Measurements from ENCODE around the gene MYEOV.

Gene MYEOV

GRCh38 chr11:69317401-69318092 is 23.6 kb downstream of the MYEOV start:
- Histone ChIP-seq H3K9me3 (ENCODE audit: insufficient read depth, low read depth, low read length) (no peaks in the 10 kb centered on the region), H3K9ac (ENCODE audit: low read depth, low read length) (no peak overlapping the region), H3K4me1 (ENCODE audit: insufficient read depth, low read length) (no peaks in the 10 kb centered on the region), H3K27ac (ENCODE audit: low read length) (no peak overlapping the region), H3K36me3 (ENCODE audit: insufficient read depth, low read depth, low read length) (no peaks in the 10 kb centered on the region), H3K27me3 (ENCODE audit: insufficient read depth, low read length) (no peaks in the 10 kb centered on the region), H3K4me3 (ENCODE audit: low read length) (no peak overlapping the region)

GRCh38 chr11:69318093-69318420 is 24.1 kb downstream of the MYEOV start:
- Histone ChIP-seq H3K9me3 (ENCODE audit: insufficient read depth, low read depth, low read length) (peaks cover 4% of the 10 kb centered on the region; the same call in 1 of the 2 replicates), H3K4me1 (ENCODE audit: insufficient read depth, low read length) (no peaks in the 10 kb centered on the region)

GRCh38 chr11:69319255-69320106 is 25.5 kb downstream of the MYEOV start:
- Histone ChIP-seq H3K9me3 (ENCODE audit: insufficient read depth, low read depth, low read length) (peaks cover 8% of the 10 kb centered on the region), H3K4me3 (ENCODE audit: low read length) (no peak overlapping the region), H3K27me3 (ENCODE audit: insufficient read depth, low read length) (no peaks in the 10 kb centered on the region), H3K9ac (ENCODE audit: low read depth, low read length) (no peak overlapping the region), H3K4me1 (ENCODE audit: insufficient read depth, low read length) (no peaks in the 10 kb centered on the region), H3K27ac (ENCODE audit: low read length) (no peak overlapping the region), H3K36me3 (ENCODE audit: insufficient read depth, low read depth, low read length) (no peaks in the 10 kb centered on the region)

More at GRCh38 chr11:69318093-69318420, 24.1 kb downstream of the MYEOV start:
- Histone ChIP-seq H3K4me3 (ENCODE audit: low read length) (no peak overlapping the region), H3K27me3 (ENCODE audit: insufficient read depth, low read length) (no peaks in the 10 kb centered on the region), H3K9ac (ENCODE audit: low read depth, low read length) (no peak overlapping the region), H3K36me3 (ENCODE audit: insufficient read depth, low read depth, low read length) (no peaks in the 10 kb centered on the region), H3K27ac (ENCODE audit: low read length) (no peak overlapping the region)

- Histone ChIP-seq H3K4me1 (ENCODE audit: insufficient read depth, low read length) (no peaks in the 10 kb centered on the region), H3K36me3 (ENCODE audit: insufficient read depth, low read depth, low read length) (no peaks in the 10 kb centered on the region), H3K9me3 (ENCODE audit: insufficient read depth, low read depth, low read length) (peaks cover 8% of the 10 kb centered on the region), H3K27me3 (ENCODE audit: insufficient read depth, low read length) (no peaks in the 10 kb centered on the region), H3K4me3 (ENCODE audit: low read length) (no peak overlapping the region), H3K9ac (ENCODE audit: low read depth, low read length) (no peak overlapping the region), H3K27ac (ENCODE audit: low read length) (no peak overlapping the region)
These were observed 26.4 kb downstream of the MYEOV start for GRCh38 chr11:69320326-69320725.

GRCh38 chr11:69320756-69321741 is 27.1 kb downstream of the MYEOV start:
- no peak overlapping the region for H3K9ac ChIP-seq (ENCODE audit: low read depth, low read length)
- H3K4me1 ChIP-seq (ENCODE audit: insufficient read depth, low read length) = no peaks in the 10 kb centered on the region
- H3K4me3 ChIP-seq (ENCODE audit: low read length) = no peak overlapping the region

GRCh38 chr11:69321877-69322361 is 28.0 kb downstream of the MYEOV start:
- Histone ChIP-seq H3K4me1 (ENCODE audit: insufficient read depth, low read length) (no peaks in the 10 kb centered on the region), H3K4me3 (ENCODE audit: low read length) (no peak overlapping the region), H3K9ac (ENCODE audit: low read depth, low read length) (no peak overlapping the region), H3K9me3 (ENCODE audit: insufficient read depth, low read depth, low read length) (peaks cover 8% of the 10 kb centered on the region), H3K36me3 (ENCODE audit: insufficient read depth, low read depth, low read length) (no peaks in the 10 kb centered on the region), H3K27ac (ENCODE audit: low read length) (no peak overlapping the region), H3K27me3 (ENCODE audit: insufficient read depth, low read length) (no peaks in the 10 kb centered on the region)

More at GRCh38 chr11:69320756-69321741, 27.1 kb downstream of the MYEOV start:
- no peak overlapping the region for H3K27ac ChIP-seq (ENCODE audit: low read length)
- no peaks in the 10 kb centered on the region for H3K27me3 ChIP-seq (ENCODE audit: insufficient read depth, low read length)
- H3K36me3 ChIP-seq (ENCODE audit: insufficient read depth, low read depth, low read length) = no peaks in the 10 kb centered on the region
- H3K9me3 ChIP-seq (ENCODE audit: insufficient read depth, low read depth, low read length) = peaks cover 8% of the 10 kb centered on the region

- H3K36me3 ChIP-seq (ENCODE audit: insufficient read depth, low read depth, low read length) = no peaks in the 10 kb centered on the region
- no peak overlapping the region for H3K4me3 ChIP-seq (ENCODE audit: low read length)
- H3K4me1 ChIP-seq (ENCODE audit: insufficient read depth, low read length) = 0 out of 2 replicates have a peak, but pooled peaks cover 2% of the 10 kb centered on the region
- no peak overlapping the region for H3K27ac ChIP-seq (ENCODE audit: low read length)
- H3K27me3 ChIP-seq (ENCODE audit: insufficient read depth, low read length) = no peaks in the 10 kb centered on the region
- no peak overlapping the region for H3K9ac ChIP-seq (ENCODE audit: low read depth, low read length)
- peaks cover 8% of the 10 kb centered on the region for H3K9me3 ChIP-seq (ENCODE audit: insufficient read depth, low read depth, low read length)
These were observed 31.5 kb downstream of the MYEOV start for GRCh38 chr11:69325446-69325845.

- Histone ChIP-seq H3K27me3 (ENCODE audit: insufficient read depth, low read length) (no peaks in the 10 kb centered on the region), H3K4me3 (ENCODE audit: low read length) (no peak overlapping the region), H3K4me1 (ENCODE audit: insufficient read depth, low read length) (0 out of 2 replicates have a peak, but pooled peaks cover 3% of the 10 kb centered on the region), H3K36me3 (ENCODE audit: insufficient read depth, low read depth, low read length) (no peaks in the 10 kb centered on the region), H3K9me3 (ENCODE audit: insufficient read depth, low read depth, low read length) (peaks cover 8% of the 10 kb centered on the region), H3K9ac (ENCODE audit: low read depth, low read length) (no peak overlapping the region), H3K27ac (ENCODE audit: low read length) (no peak overlapping the region)
These were observed 32.8 kb downstream of the MYEOV start for GRCh38 chr11:69326622-69327219.

GRCh38 chr11:69327741-69328191 is 33.8 kb downstream of the MYEOV start:
- H3K4me1 ChIP-seq (ENCODE audit: insufficient read depth, low read length) = 0 out of 2 replicates have a peak, but pooled peaks cover 3% of the 10 kb centered on the region
- H3K4me3 ChIP-seq (ENCODE audit: low read length) = no peak overlapping the region
- peaks cover 7% of the 10 kb centered on the region for H3K9me3 ChIP-seq (ENCODE audit: insufficient read depth, low read depth, low read length)
- no peaks in the 10 kb centered on the region for H3K27me3 ChIP-seq (ENCODE audit: insufficient read depth, low read length)
- H3K27ac ChIP-seq (ENCODE audit: low read length) = no peak overlapping the region
- no peaks in the 10 kb centered on the region for H3K36me3 ChIP-seq (ENCODE audit: insufficient read depth, low read depth, low read length)
- H3K9ac ChIP-seq (ENCODE audit: low read depth, low read length) = no peak overlapping the region

GRCh38 chr11:69328231-69328630 is 34.3 kb downstream of the MYEOV start:
- Histone ChIP-seq H3K27me3 (ENCODE audit: insufficient read depth, low read length) (no peaks in the 10 kb centered on the region), H3K36me3 (ENCODE audit: insufficient read depth, low read depth, low read length) (no peaks in the 10 kb centered on the region), H3K27ac (ENCODE audit: low read length) (no peak overlapping the region), H3K4me3 (ENCODE audit: low read length) (no peak overlapping the region), H3K9ac (ENCODE audit: low read depth, low read length) (no peak overlapping the region), H3K4me1 (ENCODE audit: insufficient read depth, low read length) (0 out of 2 replicates have a peak, but pooled peaks cover 3% of the 10 kb centered on the region), H3K9me3 (ENCODE audit: insufficient read depth, low read depth, low read length) (peaks cover 3% of the 10 kb centered on the region)

GRCh38 chr11:69329581-69329980 is 35.6 kb downstream of the MYEOV start:
- Histone ChIP-seq H3K4me1 (ENCODE audit: insufficient read depth, low read length) (0 out of 2 replicates have a peak, but pooled peaks cover 3% of the 10 kb centered on the region), H3K27me3 (ENCODE audit: insufficient read depth, low read length) (no peaks in the 10 kb centered on the region), H3K9ac (ENCODE audit: low read depth, low read length) (no peak overlapping the region), H3K27ac (ENCODE audit: low read length) (no peak overlapping the region), H3K36me3 (ENCODE audit: insufficient read depth, low read depth, low read length) (no peaks in the 10 kb centered on the region), H3K4me3 (ENCODE audit: low read length) (no peak overlapping the region), H3K9me3 (ENCODE audit: insufficient read depth, low read depth, low read length) (no peaks in the 10 kb centered on the region)

Data from iPS-20b (cell line).